RWPE2 (cell line): ENCODE results near the gene RHOT2.
A peak's percentile ranks its signal among the peaks of the same experiment; 100 is the strongest.

ENCODE experiments used
- ATAC-seq: fragments of 200-7000 bp; cut with Tn5 transposase; 3 replicates; pipeline ENCODE4 v1.9.1; 2021; ENCODE audit warnings: low read depth
- DNase-seq: peaks from one replicate; pipeline ENCODE4 v3.0.0-alpha.2; 2020; ENCODE audit warnings: low spot score
- H3K27ac ChIP-seq: fragments of 450-650 bp; 2 replicates; pipeline ENCODE4 v1.5.1; 2017; ENCODE audit warnings: mild to moderate bottlenecking; ENCODE audit not compliant: poor library complexity, severe bottlenecking
- H3K27me3 ChIP-seq: fragments of 250-450 bp; sonication (Bioruptor Pico); 2 replicates; pipeline ENCODE4 v1.5.1; 2021; ENCODE audit warnings: mild to moderate bottlenecking, moderate library complexity; ENCODE audit not compliant: insufficient read depth, poor library complexity, severe bottlenecking
- H3K36me3 ChIP-seq: fragments of 250-450 bp; sonication (Bioruptor Pico); 2 replicates; pipeline ENCODE4 v1.5.1; 2020; ENCODE audit warnings: low read depth, mild to moderate bottlenecking, moderate library complexity
- H3K4me1 ChIP-seq: fragments of 250-450 bp; sonication (Bioruptor Pico); 2 replicates; pipeline ENCODE4 v1.5.1; 2021; ENCODE audit warnings: mild to moderate bottlenecking, moderate library complexity; ENCODE audit not compliant: insufficient read depth, poor library complexity, severe bottlenecking
- H3K4me3 ChIP-seq: fragments of 250-450 bp; sonication (Bioruptor Pico); 2 replicates; pipeline ENCODE4 v1.5.1; 2021; ENCODE audit warnings: mild to moderate bottlenecking, moderate library complexity; ENCODE audit not compliant: severe bottlenecking
- H3K9me3 ChIP-seq: fragments of 250-450 bp; sonication (Bioruptor Pico); 2 replicates; pipeline ENCODE4 v1.5.1; 2021; ENCODE audit warnings: mild to moderate bottlenecking, moderate library complexity; ENCODE audit not compliant: severe bottlenecking
- TF ChIP-seq, protein P1 (sequence below): fragments of 450-650 bp; IDR thresholded peaks from one replicate; pipeline ENCODE4 v1.5.1; 2017; ENCODE audit warnings: mild to moderate bottlenecking, moderate library complexity; ENCODE audit not compliant: poor library complexity, severe bottlenecking

The RHOT2 gene

DNA sequence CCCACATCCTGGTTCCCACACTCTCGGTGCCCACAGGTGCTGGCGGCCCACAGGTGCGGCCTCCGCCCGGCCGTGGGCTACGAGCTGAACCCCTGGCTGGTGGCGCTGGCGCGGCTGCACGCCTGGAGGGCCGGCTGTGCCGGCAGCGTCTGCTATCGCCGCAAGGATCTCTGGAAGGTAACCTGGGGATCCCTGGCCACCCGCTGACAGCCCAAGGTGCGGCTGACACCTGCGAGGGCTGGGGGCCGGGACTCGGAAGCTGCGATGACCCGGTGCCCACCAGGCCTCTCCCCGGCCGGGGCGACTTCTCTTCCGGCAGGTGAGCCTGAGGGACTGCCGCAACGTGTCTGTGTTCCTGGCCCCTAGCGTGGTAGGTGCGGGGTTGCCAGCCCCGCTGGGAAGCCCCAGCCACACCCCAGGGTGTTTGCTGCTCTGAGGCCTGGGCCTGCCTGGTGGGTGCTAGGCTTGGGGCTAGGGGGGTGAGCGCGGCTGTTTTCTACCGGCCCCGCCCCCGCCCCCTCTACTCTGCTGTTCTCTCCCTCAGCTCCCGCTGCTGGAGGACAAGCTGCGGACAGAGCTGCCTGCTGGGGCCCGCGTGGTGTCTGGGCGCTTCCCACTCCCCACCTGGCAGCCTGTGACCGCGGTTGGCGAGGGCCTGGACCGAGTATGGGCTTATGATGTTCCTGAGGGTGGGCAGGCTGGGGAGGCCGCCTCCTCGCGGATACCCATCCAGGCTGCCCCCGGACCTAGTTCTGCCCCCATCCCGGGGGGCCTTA lies 54.0 kb downstream of the RHOT2 start:
- ATAC-seq (no peak), DNase-seq (no peak)
- Histone ChIP-seq H3K4me3 (peak overlapping the region; percentile 73), H3K9me3 (no peaks in the 10 kb centered on the region), H3K27me3 (no peaks in the 10 kb centered on the region), H3K36me3 (peaks cover under 1% of the 10 kb centered on the region; the same call in 1 of the 2 replicates), H3K27ac (peak overlapping the region; percentile 85), H3K4me1 (peaks cover 3% of the 10 kb centered on the region)
- TF ChIP-seq, protein P1, sequence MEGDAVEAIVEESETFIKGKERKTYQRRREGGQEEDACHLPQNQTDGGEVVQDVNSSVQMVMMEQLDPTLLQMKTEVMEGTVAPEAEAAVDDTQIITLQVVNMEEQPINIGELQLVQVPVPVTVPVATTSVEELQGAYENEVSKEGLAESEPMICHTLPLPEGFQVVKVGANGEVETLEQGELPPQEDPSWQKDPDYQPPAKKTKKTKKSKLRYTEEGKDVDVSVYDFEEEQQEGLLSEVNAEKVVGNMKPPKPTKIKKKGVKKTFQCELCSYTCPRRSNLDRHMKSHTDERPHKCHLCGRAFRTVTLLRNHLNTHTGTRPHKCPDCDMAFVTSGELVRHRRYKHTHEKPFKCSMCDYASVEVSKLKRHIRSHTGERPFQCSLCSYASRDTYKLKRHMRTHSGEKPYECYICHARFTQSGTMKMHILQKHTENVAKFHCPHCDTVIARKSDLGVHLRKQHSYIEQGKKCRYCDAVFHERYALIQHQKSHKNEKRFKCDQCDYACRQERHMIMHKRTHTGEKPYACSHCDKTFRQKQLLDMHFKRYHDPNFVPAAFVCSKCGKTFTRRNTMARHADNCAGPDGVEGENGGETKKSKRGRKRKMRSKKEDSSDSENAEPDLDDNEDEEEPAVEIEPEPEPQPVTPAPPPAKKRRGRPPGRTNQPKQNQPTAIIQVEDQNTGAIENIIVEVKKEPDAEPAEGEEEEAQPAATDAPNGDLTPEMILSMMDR = no peak

DNA sequence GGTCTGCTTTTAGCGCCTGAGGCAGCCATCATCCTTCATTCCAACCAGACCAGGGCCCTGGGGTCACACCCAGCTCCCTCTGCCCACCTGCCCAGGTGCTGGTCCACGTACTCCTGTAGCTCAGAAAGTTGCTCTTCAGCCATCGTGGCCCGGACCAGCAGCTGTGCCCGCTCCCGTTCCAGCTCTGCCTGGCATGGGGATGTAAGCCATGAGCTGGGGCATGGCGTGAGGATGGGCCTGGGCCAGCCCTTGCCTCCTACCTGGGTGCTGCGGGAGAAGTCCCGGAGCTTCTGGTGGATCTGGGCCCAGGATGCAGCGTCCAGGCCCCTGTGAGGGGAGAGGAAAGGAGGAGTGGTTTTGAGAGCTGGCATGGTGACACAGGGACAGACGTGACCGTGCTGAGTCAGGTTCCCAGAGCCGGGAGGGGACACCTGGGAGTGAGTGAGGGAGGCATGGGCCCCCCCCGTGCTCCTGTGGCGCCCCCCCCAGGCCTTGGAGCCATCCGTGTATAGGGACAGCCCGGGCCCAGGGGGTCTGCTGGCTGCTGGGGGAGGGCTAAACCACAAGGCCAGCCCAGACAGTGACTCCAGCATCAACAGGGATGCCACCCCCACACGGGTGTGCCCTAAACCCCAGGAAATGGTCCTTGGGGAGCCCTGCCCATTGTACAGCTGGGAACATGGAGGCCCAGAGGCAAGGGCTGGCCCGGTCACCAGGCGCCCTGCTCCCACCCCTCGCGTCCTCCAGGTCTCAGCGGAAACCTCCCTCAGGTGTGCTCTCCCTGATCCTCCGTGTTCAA lies 55.1 kb downstream of the RHOT2 start:
- H3K36me3 ChIP-seq = no peaks in the 10 kb centered on the region
- H3K4me3 ChIP-seq = no peak overlapping the region
- H3K4me1 ChIP-seq = peaks cover 3% of the 10 kb centered on the region
- H3K27me3 ChIP-seq = no peaks in the 10 kb centered on the region
- TF ChIP-seq, protein P1 = no peak
- H3K9me3 ChIP-seq = no peaks in the 10 kb centered on the region
- ATAC-seq (no peak), DNase-seq (no peak)
- no peak overlapping the region for H3K27ac ChIP-seq

DNA sequence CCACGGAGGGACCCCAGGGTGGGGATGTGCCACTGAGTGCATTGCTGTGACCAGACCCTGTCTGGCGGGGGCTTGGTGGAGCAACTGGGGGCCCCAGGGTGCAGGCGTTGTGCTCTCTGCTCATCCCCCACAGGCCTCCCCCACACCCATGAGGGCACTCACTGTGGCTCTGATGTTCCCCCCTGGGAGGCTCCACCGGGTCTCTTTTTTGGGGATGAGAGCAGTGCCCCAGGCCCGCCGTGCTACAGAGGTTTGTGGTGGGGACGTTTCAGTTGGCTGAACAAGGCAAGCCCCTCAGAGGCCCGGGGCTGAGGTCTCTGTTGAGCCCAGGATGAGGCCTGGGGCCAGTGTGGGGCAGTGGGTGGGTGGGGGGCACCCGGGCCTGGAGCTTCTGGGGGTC lies 55.8 kb downstream of the RHOT2 start:
- H3K4me3 ChIP-seq = no peak overlapping the region

More for the DNA sequence above, 55.8 kb downstream of the RHOT2 start:
- H3K36me3 ChIP-seq = no peaks in the 10 kb centered on the region
- ATAC-seq = no peak
- TF ChIP-seq, protein P1 = no peak
- H3K27ac ChIP-seq = no peak overlapping the region
- peaks cover 3% of the 10 kb centered on the region for H3K4me1 ChIP-seq
- H3K9me3 ChIP-seq = no peaks in the 10 kb centered on the region
- DNase-seq = no peak
- no peaks in the 10 kb centered on the region for H3K27me3 ChIP-seq
